Measurements from ENCODE around the gene PROX2.

The PROX2 gene

GRCh38 chr14:74879427-74880182, 3.7 kb upstream of the PROX2 start:
- no peak for DNase-seq (ENCODE audit: low read depth in 3 of 3)

GRCh38 chr14:74875204-74875603, 741 bp downstream of the PROX2 start:
- DNase-seq (ENCODE audit: low read depth in 3 of 3) = no peak

- DNase-seq (ENCODE audit: low read depth in 3 of 3) = no peak
Observed at GRCh38 chr14:74871819-74872218, 4.1 kb downstream of the PROX2 start.

- DNase-seq (ENCODE audit: low read depth in 3 of 3) = no peak
Observed at GRCh38 chr14:74868739-74869138, 7.2 kb downstream of the PROX2 start.

- DNase-seq (ENCODE audit: low read depth in 3 of 3) = peak in 2 of 3 experiments; percentile 30 to 45
Observed at GRCh38 chr14:74867673-74868072, 8.3 kb downstream of the PROX2 start.

GRCh38 chr14:74866708-74867389, 9.1 kb downstream of the PROX2 start:
- no peak for DNase-seq (ENCODE audit: low read depth in 3 of 3)

GRCh38 chr14:74865156-74865555, 10.8 kb downstream of the PROX2 start:
- DNase-seq (ENCODE audit: low read depth in 3 of 3) = no peak

- no peak for DNase-seq (ENCODE audit: low read depth in 3 of 3)
Observed at GRCh38 chr14:74864198-74864597, 11.7 kb downstream of the PROX2 start.

- no peak for DNase-seq (ENCODE audit: low read depth in 3 of 3)
Observed at GRCh38 chr14:74863274-74863673, 12.7 kb downstream of the PROX2 start.

GRCh38 chr14:74861734-74862090, 14.2 kb downstream of the PROX2 start:
- DNase-seq (ENCODE audit: low read depth in 3 of 3) = no peak

GRCh38 chr14:74860899-74861733, 14.8 kb downstream of the PROX2 start:
- peak; percentile 82 to 91 (median 89) for DNase-seq (ENCODE audit: low read depth in 3 of 3)

GRCh38 chr14:74859757-74860552, 16.0 kb downstream of the PROX2 start:
- no peak for DNase-seq (ENCODE audit: low read depth in 3 of 3)

GRCh38 chr14:74858022-74858421, 17.9 kb downstream of the PROX2 start:
- DNase-seq (ENCODE audit: low read depth in 3 of 3) = no peak

GRCh38 chr14:74856366-74856765, 19.6 kb downstream of the PROX2 start:
- DNase-seq (ENCODE audit: low read depth in 3 of 3) = no peak

GRCh38 chr14:74855945-74856344, 20.0 kb downstream of the PROX2 start:
- no peak for DNase-seq (ENCODE audit: low read depth in 3 of 3)

GRCh38 chr14:74855021-74855420, 20.9 kb downstream of the PROX2 start:
- no peak for DNase-seq (ENCODE audit: low read depth in 3 of 3)

- no peak for DNase-seq (ENCODE audit: low read depth in 3 of 3)
Observed at GRCh38 chr14:74853581-74853980, 22.4 kb downstream of the PROX2 start.

GRCh38 chr14:74852922-74853530, 22.9 kb downstream of the PROX2 start:
- no peak for DNase-seq (ENCODE audit: low read depth in 3 of 3)

GRCh38 chr14:74848768-74849167, 27.2 kb downstream of the PROX2 start:
- no peak for DNase-seq (ENCODE audit: low read depth in 3 of 3)

- no peak for DNase-seq (ENCODE audit: low read depth in 3 of 3)
Observed at GRCh38 chr14:74846968-74847665, 28.8 kb downstream of the PROX2 start.

- DNase-seq (ENCODE audit: low read depth in 3 of 3) = no peak
Observed at GRCh38 chr14:74846168-74846567, 29.8 kb downstream of the PROX2 start.

Data from stimulated activated CD4-positive, alpha-beta T cell treated with anti-CD3 and anti-CD28 coated beads, TNF-alpha, amount 100 ng/mL, for 24 hours (primary cell).